NCI-H2227 treated with DMSO at 0.1 percent for 48 hours (cell line): Measurements from ENCODE around the gene CHRNE.

ENCODE experiments used
- DNase-seq: peaks from one replicate; lab custom pipeline; 2025; lab: John Stamatoyannopoulos, UW

Gene CHRNE

GRCh38 chr17:4854111-4854681 is 48.7 kb downstream of the CHRNE start:
- no peak for DNase-seq

GRCh38 chr17:4853208-4853671 is 49.7 kb downstream of the CHRNE start:
- DNase-seq: no peak

- DNase-seq: no peak
Measured at GRCh38 chr17:4852567-4853207, 50.2 kb downstream of the CHRNE start.

- DNase-seq: no peak
Measured at GRCh38 chr17:4851084-4851483, 51.8 kb downstream of the CHRNE start.

- DNase-seq: no peak
Measured at GRCh38 chr17:4850246-4850645, 52.7 kb downstream of the CHRNE start.

- DNase-seq: no peak
Measured at GRCh38 chr17:4849011-4849536, 53.8 kb downstream of the CHRNE start.
